Stimulated activated CD8-positive, alpha-beta memory T cell treated with anti-CD3 and anti-CD28 coated beads, Interleukin-4, amount 100 ng/mL, for 24 hours (primary cell): ENCODE results near the gene SRCAP.
"Not testable (repeated sequence)": the region's sequence is repeated elsewhere in the genome, so short reads cannot be mapped to it uniquely, and the experiment has no call there.

Experiments
- DNase-seq: peaks from one replicate; pipeline ENCODE4 v3.0.0-alpha.2; 2020; ENCODE audit warnings: low read depth

SRCAP gene

DNA sequence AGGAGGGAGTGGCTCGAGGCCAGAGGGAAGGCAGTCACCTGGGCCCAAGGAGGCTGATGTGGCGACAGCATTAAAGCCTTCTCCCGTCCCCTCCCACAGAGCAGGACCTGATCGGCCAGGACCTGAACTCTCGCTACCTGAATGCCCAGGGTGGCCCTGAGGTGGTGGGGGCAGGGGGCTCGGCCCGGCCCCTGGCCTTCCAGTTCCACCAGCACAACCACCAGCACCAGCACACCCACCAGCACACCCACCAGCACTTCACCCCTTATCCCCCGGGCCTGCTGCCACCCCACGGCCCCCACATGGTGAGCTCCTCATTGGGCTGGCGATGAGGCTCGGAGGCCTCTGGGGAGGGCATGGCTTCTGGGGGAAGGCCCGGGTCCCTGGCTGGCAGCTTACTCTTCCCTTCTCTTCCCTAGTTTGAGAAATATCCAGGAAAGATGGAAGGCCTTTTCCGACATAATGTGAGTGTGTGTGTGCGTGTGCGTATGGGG lies 34.3 kb upstream of the SRCAP start:
- DNase-seq = no peak

- DNase-seq = no peak
These were observed 33.7 kb upstream of the SRCAP start for GRCh38 chr16:30665155-30665829.

- DNase-seq = no peak
These were observed 33.2 kb upstream of the SRCAP start for GRCh38 chr16:30665830-30666190.

DNA sequence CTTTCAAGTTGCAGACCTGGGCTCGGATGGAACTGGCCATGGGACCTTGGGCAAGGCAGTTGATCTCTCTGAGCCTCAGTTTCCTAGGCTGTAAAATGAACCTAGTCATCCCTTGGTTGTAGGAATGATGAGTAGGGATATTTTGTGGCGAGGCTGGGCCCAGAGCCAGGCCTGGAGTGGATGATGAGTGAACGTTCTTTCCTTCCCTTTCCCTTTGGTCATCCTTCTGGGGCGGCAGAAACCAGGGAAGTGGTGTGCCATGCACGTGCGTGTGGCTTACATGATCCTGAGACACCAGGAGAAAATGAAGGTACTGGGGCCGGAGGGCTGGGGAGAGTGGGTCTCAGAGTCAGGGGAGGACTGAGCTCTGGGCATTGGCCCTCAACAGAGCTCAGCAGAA lies 32.3 kb upstream of the SRCAP start:
- no peak for DNase-seq

- no peak for DNase-seq
These were observed 31.5 kb upstream of the SRCAP start for GRCh38 chr16:30667361-30667905.

- DNase-seq = no peak
These were observed 30.6 kb upstream of the SRCAP start for GRCh38 chr16:30668393-30668792.

- DNase-seq = no peak
These were observed 29.7 kb upstream of the SRCAP start for GRCh38 chr16:30669026-30669902.

DNA sequence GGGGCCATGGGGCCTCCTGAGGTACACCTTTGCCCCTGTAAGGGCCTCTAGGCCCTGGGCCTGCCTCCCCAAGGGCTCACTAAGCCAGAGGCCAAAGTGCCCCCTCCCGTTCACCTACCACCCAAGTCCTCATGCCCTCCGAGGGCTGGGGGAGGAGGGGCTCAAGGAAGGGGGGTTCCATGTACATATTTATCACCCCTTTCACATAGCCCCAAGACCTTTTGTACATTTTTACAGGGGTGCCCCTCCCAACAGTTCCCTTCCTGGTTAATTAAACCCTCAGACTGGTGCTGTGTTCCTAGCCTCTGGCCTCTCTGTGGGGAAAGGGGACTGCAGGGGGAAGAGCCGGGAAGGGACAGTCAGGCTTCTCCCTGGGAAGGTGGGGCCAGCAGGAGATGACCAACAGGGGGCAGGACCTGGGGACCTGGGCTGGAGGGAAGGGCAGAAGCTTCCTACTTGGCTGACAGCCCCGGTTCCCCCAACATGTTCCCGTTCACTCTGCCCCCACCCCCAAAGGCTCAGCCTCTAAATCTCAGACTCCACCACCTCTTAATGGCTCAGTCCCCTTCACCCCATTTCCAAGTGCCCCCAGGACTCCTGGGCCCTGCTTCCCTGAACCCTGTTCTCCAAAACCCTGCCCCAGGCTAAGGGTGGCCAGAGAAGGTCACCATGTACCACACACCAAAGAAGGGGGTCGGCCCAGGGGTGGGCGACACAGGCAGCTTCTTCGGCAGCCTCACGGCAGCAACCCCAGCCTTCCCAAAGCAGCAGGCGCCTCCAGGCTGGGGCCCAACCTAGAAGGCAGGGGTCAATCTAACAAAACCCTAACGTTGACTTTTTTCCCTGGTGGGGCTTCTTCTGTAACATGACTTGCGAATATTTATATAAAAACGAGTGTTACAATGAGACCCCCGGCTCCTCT lies 28.8 kb upstream of the SRCAP start:
- no peak for DNase-seq

DNA sequence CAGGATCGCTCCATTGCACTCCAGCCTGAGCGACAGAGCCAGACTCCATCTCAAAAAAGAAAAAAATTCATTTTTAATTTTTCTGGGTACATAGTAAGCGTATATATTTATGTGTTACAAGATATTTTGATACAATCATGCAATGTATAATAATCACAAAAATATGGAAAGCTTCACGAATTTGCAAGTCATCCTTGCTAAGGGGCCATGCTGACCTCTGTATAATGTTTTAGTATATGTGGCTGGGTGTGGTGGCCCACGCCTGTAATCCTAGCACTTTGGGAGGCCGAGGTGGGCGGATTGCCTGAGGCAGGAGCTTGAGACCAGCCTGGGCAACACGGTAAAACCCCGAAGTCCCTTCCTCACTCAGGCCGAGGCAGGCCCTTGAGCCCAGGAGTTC lies 23.8 kb upstream of the SRCAP start:
- DNase-seq = no peak

DNA sequence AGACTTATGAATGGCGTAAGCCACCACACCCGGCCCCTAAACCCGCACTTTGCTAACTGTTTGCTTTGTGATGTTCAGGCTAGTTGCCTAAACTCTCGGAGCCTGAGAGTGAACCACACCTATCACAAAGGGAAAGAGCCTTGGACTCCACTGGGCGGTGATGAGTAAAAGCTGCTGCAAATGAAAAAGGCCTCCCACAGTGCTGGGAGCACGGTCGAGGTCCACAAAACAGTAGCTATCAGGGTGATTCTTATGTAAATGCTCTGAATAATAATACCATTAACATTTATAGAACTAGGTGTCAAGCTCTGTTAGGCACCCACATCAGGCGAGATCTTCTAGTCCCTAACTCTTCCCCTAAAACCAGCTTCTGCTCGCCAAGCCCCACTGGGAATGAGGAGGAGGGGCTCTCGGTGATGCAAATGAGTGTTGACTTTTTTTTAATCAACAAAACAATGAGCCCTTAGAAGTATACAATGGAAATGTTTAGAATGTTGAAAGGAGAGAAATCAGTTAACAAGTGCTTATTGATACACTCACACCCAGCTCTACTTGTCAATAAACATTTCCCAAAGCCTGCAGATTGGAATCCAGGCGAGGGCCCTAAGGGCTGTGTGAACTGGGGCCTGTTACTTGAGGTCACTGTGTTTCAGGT lies 20.9 kb upstream of the SRCAP start:
- no peak for DNase-seq

GRCh38 chr16:30678586-30678970 lies 20.4 kb upstream of the SRCAP start:
- no peak for DNase-seq

GRCh38 chr16:30680326-30680725 lies 18.6 kb upstream of the SRCAP start:
- DNase-seq = no peak

DNA sequence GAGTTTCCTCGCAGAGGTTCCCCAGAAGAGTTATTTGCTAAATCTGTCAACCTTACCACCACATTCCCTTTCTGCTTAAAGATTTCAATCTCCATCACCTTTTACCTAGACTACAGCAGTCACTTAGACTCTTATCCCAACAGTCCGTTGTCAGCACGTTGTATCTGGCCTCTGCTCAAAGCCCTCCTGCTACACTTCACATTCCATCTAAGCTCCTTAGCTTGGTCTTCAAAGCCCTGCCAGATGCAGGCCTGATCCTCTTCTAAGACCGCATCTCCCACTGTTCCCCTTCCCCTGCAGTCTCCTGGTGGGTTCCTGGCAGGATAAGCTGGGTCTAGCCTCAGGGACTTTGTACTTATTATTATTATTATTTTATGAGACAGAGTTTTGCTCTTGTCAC lies 10.3 kb upstream of the SRCAP start:
- no peak for DNase-seq

DNA sequence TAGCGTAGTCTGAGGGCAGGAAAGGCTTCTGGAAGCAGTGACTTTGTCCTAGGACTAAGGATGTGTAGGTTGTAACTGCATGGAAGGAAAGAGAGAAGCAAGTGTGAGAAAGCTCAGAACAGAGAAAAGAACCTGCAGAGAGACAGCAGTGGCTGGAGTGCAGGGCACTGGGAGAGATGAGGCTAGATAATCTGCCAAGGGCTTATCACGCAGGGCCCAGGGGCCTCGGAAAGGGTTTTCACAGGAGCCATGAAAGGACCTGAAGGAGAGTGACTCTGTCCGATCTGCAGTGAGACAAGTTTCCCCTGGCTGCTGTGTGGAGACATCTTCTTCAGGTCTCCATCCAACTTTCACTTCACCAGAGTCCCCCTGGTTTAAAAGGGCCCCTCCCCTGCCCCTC lies 7.1 kb upstream of the SRCAP start:
- DNase-seq = no peak

GRCh38 chr16:30692396-30693064 lies 6.4 kb upstream of the SRCAP start:
- no peak for DNase-seq

GRCh38 chr16:30694926-30695693 lies 3.9 kb upstream of the SRCAP start:
- no peak for DNase-seq

- DNase-seq = not testable (repeated sequence)
These were observed 2.3 kb upstream of the SRCAP start for GRCh38 chr16:30696646-30697045.

GRCh38 chr16:30697264-30698138 lies 1.5 kb upstream of the SRCAP start:
- no peak for DNase-seq

- peak; percentile 98 for DNase-seq
These were observed 694 bp upstream of the SRCAP start for GRCh38 chr16:30698139-30698815.
